Activated naive CD4-positive, alpha-beta T cell treated with anti-CD3 and anti-CD28 coated beads, Interleukin-2, amount 10 ng/mL, durations not matched to agents 7 days and 5 days (primary cell): ENCODE measurements around the gene ERCC1.
"Not testable (repeated sequence)": the region's sequence is repeated elsewhere in the genome, so short reads cannot be mapped to it uniquely, and the experiment has no call there.

ENCODE experiments used
- CTCF ChIA-PET: fragments of 350-600 bp; sonication (Branson Sonifier 250); formaldehyde crosslinking; loops from one replicate; lab custom pipeline; 2021; ENCODE audit warnings: antibody characterized with exemption; lab: Charles Lee
- DNase-seq: peaks from one replicate; pipeline ENCODE4 v3.0.0-alpha.2; 2020
- H3K27ac Mint-ChIP-seq: one replicate; pipeline ENCODE4 v1.8.0; 2021; ENCODE audit warnings: mild to moderate bottlenecking, moderate library complexity, mixed read lengths
- H3K27me3 Mint-ChIP-seq: one replicate; pipeline ENCODE4 v1.8.0; 2021; ENCODE audit warnings: mild to moderate bottlenecking, mixed read lengths
- H3K36me3 Mint-ChIP-seq: one replicate; pipeline ENCODE4 v1.8.0; 2021; ENCODE audit warnings: mixed read lengths
- H3K4me1 Mint-ChIP-seq: one replicate; pipeline ENCODE4 v1.8.0; 2021; ENCODE audit warnings: mixed read lengths
- H3K4me3 Mint-ChIP-seq: one replicate; pipeline ENCODE4 v1.8.0; 2021; ENCODE audit warnings: mild to moderate bottlenecking, moderate library complexity, mixed read lengths
- H3K9me3 Mint-ChIP-seq: one replicate; pipeline ENCODE4 v1.8.0; 2021; ENCODE audit warnings: mixed read lengths

The ERCC1 gene

GRCh38 chr19:45417151-45417550 lies 6.6 kb downstream of the ERCC1 start:
- Mint-ChIP-seq H3K27me3 (no peaks in the 10 kb centered on the region), H3K4me1 (peaks cover 39% of the 10 kb centered on the region), H3K27ac (no peak overlapping the region), H3K9me3 (no peaks in the 10 kb centered on the region), H3K36me3 (peaks cover 45% of the 10 kb centered on the region), H3K4me3 (no peak overlapping the region)
- CTCF ChIA-PET, result interaction anchor here (0.6 to 1.6 kb wide), 3 partner anchors 9 to 171 kb away, joined by 3 to 4 read pairs (median 3); no protein-coding TSS in a partner anchor
- DNase-seq, result no peak

- Mint-ChIP-seq H3K36me3 (peaks cover 36% of the 10 kb centered on the region), H3K27me3 (no peaks in the 10 kb centered on the region), H3K27ac (peak overlapping the region; percentile 17), H3K4me1 (peaks cover 18% of the 10 kb centered on the region), H3K9me3 (no peaks in the 10 kb centered on the region), H3K4me3 (no peak overlapping the region)
- no peak for DNase-seq
- CTCF ChIA-PET, result no interaction called here
Observed at GRCh38 chr19:45414468-45414867, 9.2 kb downstream of the ERCC1 start.

GRCh38 chr19:45413497-45413896 lies 10.2 kb downstream of the ERCC1 start:
- H3K4me3 Mint-ChIP-seq, result no peak overlapping the region
- no peak for DNase-seq
- H3K27me3 Mint-ChIP-seq, result no peaks in the 10 kb centered on the region
- H3K4me1 Mint-ChIP-seq, result peaks cover 12% of the 10 kb centered on the region
- H3K27ac Mint-ChIP-seq, result no peak overlapping the region
- no peaks in the 10 kb centered on the region for H3K9me3 Mint-ChIP-seq
- peaks cover 40% of the 10 kb centered on the region for H3K36me3 Mint-ChIP-seq
- CTCF ChIA-PET, result interaction anchor here (1.0 to 1.1 kb wide), 2 partner anchors 65 to 67 kb away, joined by 3 read pairs; no protein-coding TSS in a partner anchor

GRCh38 chr19:45410330-45410729 lies 13.4 kb downstream of the ERCC1 start:
- CTCF ChIA-PET, H3K4me3 Mint-ChIP-seq, H3K9me3 Mint-ChIP-seq, DNase-seq, H3K27me3 Mint-ChIP-seq, H3K27ac Mint-ChIP-seq: not testable (repeated sequence)
- H3K36me3 Mint-ChIP-seq, result peaks cover 31% of the 10 kb centered on the region
- peaks cover 28% of the 10 kb centered on the region for H3K4me1 Mint-ChIP-seq

GRCh38 chr19:45409557-45409920 lies 14.2 kb downstream of the ERCC1 start:
- no peak for DNase-seq
- H3K4me3 Mint-ChIP-seq, result no peak overlapping the region
- H3K27me3 Mint-ChIP-seq, result peaks cover 13% of the 10 kb centered on the region
- no peaks in the 10 kb centered on the region for H3K9me3 Mint-ChIP-seq
- H3K4me1 Mint-ChIP-seq, result peaks cover 35% of the 10 kb centered on the region
- H3K27ac Mint-ChIP-seq, result no peak overlapping the region
- H3K36me3 Mint-ChIP-seq, result peaks cover 30% of the 10 kb centered on the region
- CTCF ChIA-PET, result no interaction called here

GRCh38 chr19:45408830-45409556 lies 14.7 kb downstream of the ERCC1 start:
- no peak overlapping the region for H3K4me3 Mint-ChIP-seq
- peaks cover 27% of the 10 kb centered on the region for H3K36me3 Mint-ChIP-seq
- peaks cover 18% of the 10 kb centered on the region for H3K27me3 Mint-ChIP-seq
- H3K27ac Mint-ChIP-seq, result no peak overlapping the region
- CTCF ChIA-PET, result no interaction called here
- H3K9me3 Mint-ChIP-seq, result no peaks in the 10 kb centered on the region
- H3K4me1 Mint-ChIP-seq, result peaks cover 40% of the 10 kb centered on the region
- no peak for DNase-seq

GRCh38 chr19:45408121-45408520 lies 15.6 kb downstream of the ERCC1 start:
- peaks cover 48% of the 10 kb centered on the region for H3K4me1 Mint-ChIP-seq
- CTCF ChIA-PET, result interaction anchor here (1.1 kb wide), 1 partner anchor 8 kb away, joined by 4 read pairs; no protein-coding TSS in a partner anchor
- no peak for DNase-seq
- peaks cover 27% of the 10 kb centered on the region for H3K27me3 Mint-ChIP-seq
- H3K27ac Mint-ChIP-seq, result peak overlapping the region; percentile 74
- H3K36me3 Mint-ChIP-seq, result peaks cover 23% of the 10 kb centered on the region
- no peaks in the 10 kb centered on the region for H3K9me3 Mint-ChIP-seq
- peak overlapping the region; percentile 43 for H3K4me3 Mint-ChIP-seq

GRCh38 chr19:45407585-45407984 lies 16.1 kb downstream of the ERCC1 start:
- CTCF ChIA-PET, result interaction anchor here (0.9 to 1.2 kb wide), 3 partner anchors 9 to 78 kb away, joined by 3 to 4 read pairs (median 4); no protein-coding TSS in a partner anchor
- Mint-ChIP-seq H3K4me1 (peaks cover 50% of the 10 kb centered on the region), H3K36me3 (peaks cover 21% of the 10 kb centered on the region), H3K27me3 (peaks cover 32% of the 10 kb centered on the region), H3K4me3 (peak overlapping the region; percentile 96)
- H3K9me3 Mint-ChIP-seq, DNase-seq, H3K27ac Mint-ChIP-seq: not testable (repeated sequence)

GRCh38 chr19:45407091-45407375 lies 16.7 kb downstream of the ERCC1 start:
- Mint-ChIP-seq H3K36me3 (peaks cover 17% of the 10 kb centered on the region), H3K4me1 (peaks cover 53% of the 10 kb centered on the region), H3K9me3 (no peaks in the 10 kb centered on the region), H3K27ac (peak overlapping the region; percentile 52), H3K27me3 (peaks cover 38% of the 10 kb centered on the region), H3K4me3 (peak overlapping the region; percentile 96)
- CTCF ChIA-PET, result interaction anchor here (0.9 to 1.2 kb wide), 2 partner anchors 72 to 78 kb away, joined by 3 to 4 read pairs; no protein-coding TSS in a partner anchor
- DNase-seq, result no peak

GRCh38 chr19:45406226-45407090 lies 17.3 kb downstream of the ERCC1 start, which contains the start of gene POLR1G:
POLR1G (plus strand) TSS chr19:45406644; CDS start chr19:45406697, 53 bp downstream.
- Mint-ChIP-seq H3K27ac (peak within 1 kb of the TSS; percentile 94), H3K27me3 (peaks cover 43% of the 10 kb centered on the region), H3K4me1 (peaks cover 53% of the 10 kb centered on the region), H3K4me3 (peak within 1 kb of the TSS; percentile 96), H3K36me3 (peaks cover 17% of the 10 kb centered on the region), H3K9me3 (no peaks in the 10 kb centered on the region)
- CTCF ChIA-PET, result interaction anchor here (1.2 kb wide), 1 partner anchor 72 kb away, joined by 3 read pairs; no protein-coding TSS in a partner anchor
- peak; percentile 88 for DNase-seq

- Mint-ChIP-seq H3K27me3 (peaks cover 46% of the 10 kb centered on the region), H3K36me3 (peaks cover 17% of the 10 kb centered on the region), H3K4me1 (peaks cover 53% of the 10 kb centered on the region), H3K4me3 (peak overlapping the region; percentile 96), H3K27ac (peak overlapping the region; percentile 94), H3K9me3 (no peaks in the 10 kb centered on the region)
- DNase-seq, result peak; percentile 92
- CTCF ChIA-PET, result interaction anchor here (1.3 to 1.9 kb wide), 2 partner anchors 17 to 80 kb away, joined by 4 to 6 read pairs; no protein-coding TSS in a partner anchor
Observed at GRCh38 chr19:45405435-45406225, 18.1 kb downstream of the ERCC1 start.

- CTCF ChIA-PET, result interaction anchor here (0.6 to 3.7 kb wide), 10 partner anchors 11 to 178 kb away, joined by 3 to 30 read pairs (median 4); no protein-coding TSS in a partner anchor
- peaks cover 17% of the 10 kb centered on the region for H3K36me3 Mint-ChIP-seq
- peaks cover 53% of the 10 kb centered on the region for H3K4me1 Mint-ChIP-seq
- H3K9me3 Mint-ChIP-seq, result no peaks in the 10 kb centered on the region
- peaks cover 53% of the 10 kb centered on the region for H3K27me3 Mint-ChIP-seq
- DNase-seq, result peak; percentile 86
- H3K4me3 Mint-ChIP-seq, result peak within 1 kb of the TSS; percentile 96
- peak within 1 kb of the TSS; percentile 94 for H3K27ac Mint-ChIP-seq
Observed at GRCh38 chr19:45404557-45405434, 18.9 kb downstream of the ERCC1 start, which contains the start of gene PPP1R13L. PPP1R13L (minus strand) TSS chr19:45405069; CDS start chr19:45398318, 6,751 bp downstream.
